ENCODE measurements around the gene ANAPC2.
A peak's percentile ranks its signal among the peaks of the same experiment; 100 is the strongest.
"Not testable (repeated sequence)": the region's sequence is repeated elsewhere in the genome, so short reads cannot be mapped to it uniquely, and the experiment has no call there.

The ANAPC2 gene

GRCh38 chr9:137145731-137146526, 42.4 kb downstream of the ANAPC2 start:
- DNase-seq (ENCODE audit: low read depth, low spot score) = no peak

DNA sequence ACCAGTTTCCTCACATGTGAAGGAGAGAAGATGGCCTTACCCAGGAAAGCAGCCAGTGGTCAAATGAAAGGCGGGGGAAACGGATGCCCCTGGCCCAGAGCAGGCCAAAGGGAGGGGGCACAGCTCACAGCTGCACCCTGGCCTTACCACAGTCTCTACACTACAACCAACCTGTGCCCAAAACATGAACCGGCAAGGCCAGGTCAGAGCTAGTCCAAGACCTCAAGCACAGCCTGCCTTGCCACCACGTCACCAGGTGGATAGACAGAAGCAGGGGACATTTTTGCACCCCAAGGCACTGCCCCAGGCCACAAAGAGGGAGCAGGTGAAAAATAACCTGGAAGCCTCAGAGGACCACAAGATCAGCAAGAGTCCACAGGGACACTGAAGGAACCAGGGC, 44.9 kb downstream of the ANAPC2 start:
- no peak for DNase-seq (ENCODE audit: low read depth, low spot score)

- no peak for DNase-seq (ENCODE audit: low read depth, low spot score)
Observed at GRCh38 chr9:137141976-137142936, 46.1 kb downstream of the ANAPC2 start.

GRCh38 chr9:137141050-137141810, 47.1 kb downstream of the ANAPC2 start:
- DNase-seq (ENCODE audit: low read depth, low spot score) = no peak

GRCh38 chr9:137140151-137141012, 48.0 kb downstream of the ANAPC2 start:
- no peak for DNase-seq (ENCODE audit: low read depth, low spot score)

DNA sequence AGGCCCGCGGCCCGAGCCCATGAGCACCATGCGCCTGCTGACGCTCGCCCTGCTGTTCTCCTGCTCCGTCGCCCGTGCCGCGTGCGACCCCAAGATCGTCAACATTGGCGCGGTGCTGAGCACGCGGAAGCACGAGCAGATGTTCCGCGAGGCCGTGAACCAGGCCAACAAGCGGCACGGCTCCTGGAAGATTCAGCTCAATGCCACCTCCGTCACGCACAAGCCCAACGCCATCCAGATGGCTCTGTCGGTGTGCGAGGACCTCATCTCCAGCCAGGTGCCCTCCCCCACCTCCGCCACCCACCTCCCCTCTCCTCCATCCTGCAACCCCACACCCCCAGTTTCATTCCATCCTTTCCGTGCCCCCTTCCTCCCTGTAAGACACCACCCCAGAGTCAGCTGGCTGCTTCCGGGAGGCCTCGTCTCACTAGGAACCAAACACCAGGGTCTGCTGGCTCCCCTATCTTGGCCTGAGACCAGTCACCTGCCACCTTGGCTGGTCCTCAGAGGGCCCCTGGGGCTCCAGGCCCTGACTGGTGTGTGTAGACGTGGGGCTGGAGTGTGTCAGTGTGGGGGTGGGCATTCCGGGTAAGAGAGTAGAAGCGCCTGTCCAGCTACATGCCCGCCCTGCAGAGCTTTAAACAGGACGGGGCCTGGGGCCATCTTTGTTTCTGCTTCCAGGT, 48.8 kb downstream of the ANAPC2 start:
- no peak for DNase-seq (ENCODE audit: low read depth, low spot score)

DNA sequence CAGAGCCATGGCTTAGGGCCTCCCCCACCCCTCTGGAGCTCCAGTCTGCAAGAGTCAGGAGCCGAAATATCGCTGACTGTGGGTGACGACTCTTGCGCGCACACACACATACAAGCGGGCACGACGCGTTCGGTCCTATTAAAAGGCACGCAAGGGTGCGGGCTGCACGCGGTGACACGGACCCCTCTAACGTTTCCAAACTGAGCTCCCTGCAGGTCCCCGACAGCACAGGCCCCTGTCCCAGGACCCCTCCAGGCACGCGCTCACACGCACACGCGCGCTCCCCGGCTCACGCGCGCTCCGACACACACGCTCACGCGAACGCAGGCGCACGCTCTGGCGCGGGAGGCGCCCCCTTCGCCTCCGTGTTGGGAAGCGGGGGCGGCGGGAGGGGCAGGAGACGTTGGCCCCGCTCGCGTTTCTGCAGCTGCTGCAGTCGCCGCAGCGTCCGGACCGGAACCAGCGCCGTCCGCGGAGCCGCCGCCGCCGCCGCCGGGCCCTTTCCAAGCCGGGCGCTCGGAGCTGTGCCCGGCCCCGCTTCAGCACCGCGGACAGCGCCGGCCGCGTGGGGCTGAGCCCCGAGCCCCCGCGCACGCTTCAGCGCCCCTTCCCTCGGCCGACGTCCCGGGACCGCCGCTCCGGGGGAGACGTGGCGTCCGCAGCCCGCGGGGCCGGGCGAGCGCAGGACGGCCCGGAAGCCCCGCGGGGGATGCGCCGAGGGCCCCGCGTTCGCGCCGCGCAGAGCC, 49.5 kb downstream of the ANAPC2 start, which contains the start of gene GRIN1:
TSS of gene GRIN1 (plus strand) at position 433 of the 746 bp plus-strand sequence. CDS start 333 bp downstream, outside the sequence.
- DNase-seq (ENCODE audit: low read depth, low spot score) = no peak

DNA sequence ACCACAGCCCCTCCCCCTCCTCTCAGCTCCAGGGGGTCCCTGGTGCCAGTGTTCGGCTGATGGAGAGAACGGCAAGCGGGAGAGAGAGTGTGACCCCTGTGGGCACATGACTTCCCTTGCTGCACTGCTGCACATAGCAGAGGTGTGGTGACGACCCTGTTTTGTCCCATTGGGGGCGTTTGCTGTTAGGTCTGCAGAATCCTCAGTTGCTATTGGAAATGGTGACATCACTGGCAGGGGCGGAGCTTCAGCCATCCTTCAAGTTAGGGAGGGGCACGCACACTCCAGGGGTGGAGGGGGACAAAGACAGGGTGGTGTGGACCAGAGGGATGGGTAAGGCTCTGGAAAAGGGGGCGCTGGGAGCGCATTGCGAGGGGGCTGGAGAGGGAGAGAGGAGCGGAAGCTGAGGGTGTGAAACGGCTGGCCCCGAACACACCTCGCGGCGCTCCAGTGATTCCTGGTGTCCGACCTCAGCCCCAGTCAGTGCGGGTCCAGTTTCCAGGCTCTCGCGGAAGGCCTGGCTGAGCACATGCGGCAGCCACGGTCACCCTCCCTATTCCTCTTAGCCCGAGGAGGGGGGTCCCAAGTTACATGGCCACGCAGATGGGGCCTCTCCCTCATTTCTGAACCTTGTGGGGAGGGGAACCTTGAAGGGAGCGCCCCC, 50.2 kb downstream of the ANAPC2 start:
- no peak for DNase-seq (ENCODE audit: low read depth, low spot score)

- DNase-seq (ENCODE audit: low read depth, low spot score) = no peak
Observed at GRCh38 chr9:137136881-137137607, 51.3 kb downstream of the ANAPC2 start.

- no peak for DNase-seq (ENCODE audit: low read depth, low spot score)
Observed at GRCh38 chr9:137136261-137136880, 52.0 kb downstream of the ANAPC2 start.

DNA sequence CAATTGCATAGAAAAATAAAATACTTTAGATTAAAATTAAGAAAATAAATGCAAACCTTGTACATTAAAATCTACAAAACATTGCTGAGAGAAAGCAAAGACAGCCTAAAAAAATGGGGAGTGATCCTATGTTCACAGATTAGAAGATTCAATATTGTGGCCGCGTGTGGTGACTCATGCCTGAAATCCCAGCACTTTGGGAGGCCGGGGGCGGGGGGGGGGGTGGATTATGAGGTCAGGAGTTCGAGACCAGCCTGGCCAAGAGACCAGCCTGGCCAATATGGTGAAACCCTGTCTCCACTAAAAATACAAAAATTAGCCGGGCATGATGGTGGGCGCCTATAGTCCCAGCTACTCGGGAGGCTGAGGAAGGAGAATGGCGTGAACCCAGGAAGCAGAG, 53.2 kb downstream of the ANAPC2 start:
- not testable (repeated sequence) for DNase-seq (ENCODE audit: low read depth, low spot score)

DNA sequence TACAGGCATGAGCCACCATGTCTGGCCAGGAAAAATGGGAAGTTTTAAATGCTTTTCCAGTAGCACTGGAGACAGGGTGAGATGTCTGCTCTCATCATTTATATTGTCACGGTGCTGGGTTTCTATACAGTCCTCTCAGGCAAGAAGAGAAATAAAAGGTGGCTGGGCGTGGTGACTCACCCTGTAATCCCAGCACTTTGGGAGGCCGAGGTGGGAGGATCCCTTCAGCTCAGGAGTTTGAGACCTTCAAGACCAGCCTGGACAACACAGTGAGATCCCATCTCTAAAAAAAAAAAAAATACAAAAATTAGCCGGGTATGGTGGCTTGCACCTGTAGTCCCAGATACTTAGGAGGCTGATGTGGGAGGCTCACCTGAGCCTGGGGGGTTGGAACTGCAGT, 54.2 kb downstream of the ANAPC2 start:
- no peak for DNase-seq (ENCODE audit: low read depth, low spot score)

DNA sequence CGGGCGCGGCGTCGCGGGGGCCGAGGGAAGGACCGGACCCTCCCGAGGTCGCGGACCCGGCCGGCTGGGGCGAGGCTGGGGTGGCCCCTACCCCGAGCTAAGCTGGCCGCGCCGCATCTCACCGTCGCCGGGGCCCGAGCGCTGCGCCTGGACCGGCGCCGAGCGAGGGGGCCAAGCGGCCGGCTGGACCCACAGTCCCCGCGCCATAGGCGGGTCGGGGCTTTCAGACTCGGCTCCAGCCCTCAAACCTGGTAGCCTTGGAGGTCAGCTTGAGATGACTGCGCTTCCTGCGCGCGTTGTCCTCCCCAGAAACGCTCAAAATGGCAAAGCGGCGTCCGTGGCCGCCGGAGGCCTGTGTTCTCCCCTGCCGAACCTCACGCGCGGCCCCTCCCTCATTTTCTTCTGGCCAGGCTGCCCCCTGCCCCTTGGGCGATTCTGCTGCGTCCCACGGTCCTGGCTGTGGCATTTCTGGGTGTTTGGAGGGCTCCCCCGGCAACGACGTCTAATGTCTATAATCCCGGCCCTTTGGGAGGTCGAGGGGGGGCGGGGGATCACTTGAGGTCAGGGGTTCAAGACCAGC, 58.1 kb downstream of the ANAPC2 start:
- no peak for DNase-seq (ENCODE audit: low read depth, low spot score)

- peak; percentile 79 for DNase-seq (ENCODE audit: low read depth, low spot score)
Observed at GRCh38 chr9:137129456-137130175, 58.7 kb downstream of the ANAPC2 start.

- DNase-seq (ENCODE audit: low read depth, low spot score) = no peak
Observed at GRCh38 chr9:137128862-137129455, 59.4 kb downstream of the ANAPC2 start.

DNA sequence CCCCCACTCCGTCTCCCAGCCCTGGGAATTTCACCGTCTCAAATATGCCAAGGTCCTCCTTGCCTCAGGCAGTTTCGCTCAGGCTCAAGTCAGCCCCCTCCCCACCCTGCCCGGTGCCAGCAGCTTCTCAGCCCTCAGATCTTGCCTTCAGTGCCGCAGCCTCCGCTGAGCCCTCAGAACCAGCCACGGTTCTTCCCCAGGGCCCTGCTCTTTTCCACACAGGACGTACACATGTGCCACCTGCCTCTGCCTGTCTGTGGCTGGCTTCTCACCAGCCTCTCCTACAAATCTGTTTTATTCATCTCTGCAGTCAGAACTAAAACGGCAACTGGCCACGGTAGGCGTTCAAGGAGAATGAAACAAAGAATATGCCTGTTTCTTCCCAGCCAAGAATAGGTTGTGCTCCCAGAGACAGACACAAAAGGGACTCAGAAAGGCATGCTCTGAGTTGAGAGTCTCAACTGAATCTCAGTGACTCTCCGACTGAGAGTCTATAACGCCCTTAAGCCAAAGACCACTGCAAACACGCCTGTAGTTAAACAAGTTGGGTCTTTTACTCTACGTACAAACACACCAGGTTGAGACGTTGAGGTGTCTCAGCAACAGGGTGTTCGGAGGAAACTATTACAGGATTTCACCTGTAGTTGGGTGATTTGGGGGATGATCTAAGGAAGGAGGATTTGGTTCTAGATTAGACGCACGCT, 60.0 kb downstream of the ANAPC2 start:
- DNase-seq (ENCODE audit: low read depth, low spot score) = no peak

All from brain pericyte (primary cell).